ENCODE results near the gene METTL5. TPM values are rescaled to one million over a fixed set of nuclear protein-coding genes. Genes with fewer than 3 reads are reported as not detected.

Gene METTL5
- total RNA-seq, 1 donor from 2014 or later, result 48.3 TPM

DNA sequence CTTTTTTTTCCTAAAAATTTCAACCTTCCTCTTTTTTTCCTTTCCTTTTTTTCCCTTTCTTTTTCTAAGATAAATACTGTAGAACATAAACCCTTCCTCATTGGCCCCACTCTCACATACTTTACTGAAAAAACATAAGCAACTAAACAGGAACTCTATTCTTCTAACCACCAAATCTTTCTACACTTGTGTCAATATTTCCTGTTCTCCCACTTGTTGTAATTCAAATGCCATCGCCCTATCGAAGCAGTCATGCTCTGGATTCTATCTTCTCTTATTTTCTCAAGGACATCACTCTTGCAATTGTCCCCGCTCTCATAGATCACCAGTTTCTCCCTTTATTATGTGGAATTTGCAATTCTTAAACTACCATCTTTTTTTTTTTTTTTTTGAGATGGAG lies 46.3 kb downstream of the METTL5 start:
- Mint-ChIP-seq H3K27me3 (peaks cover 4% of the 10 kb centered on the region), H3K4me1 (no peaks in the 10 kb centered on the region), H3K36me3 (ENCODE audit: low read depth) (no peaks in the 10 kb centered on the region), H3K4me3 (no peak overlapping the region), H3K9me3 (no peaks in the 10 kb centered on the region), H3K27ac (no peak overlapping the region)
- TF ChIP-seq, protein P1, sequence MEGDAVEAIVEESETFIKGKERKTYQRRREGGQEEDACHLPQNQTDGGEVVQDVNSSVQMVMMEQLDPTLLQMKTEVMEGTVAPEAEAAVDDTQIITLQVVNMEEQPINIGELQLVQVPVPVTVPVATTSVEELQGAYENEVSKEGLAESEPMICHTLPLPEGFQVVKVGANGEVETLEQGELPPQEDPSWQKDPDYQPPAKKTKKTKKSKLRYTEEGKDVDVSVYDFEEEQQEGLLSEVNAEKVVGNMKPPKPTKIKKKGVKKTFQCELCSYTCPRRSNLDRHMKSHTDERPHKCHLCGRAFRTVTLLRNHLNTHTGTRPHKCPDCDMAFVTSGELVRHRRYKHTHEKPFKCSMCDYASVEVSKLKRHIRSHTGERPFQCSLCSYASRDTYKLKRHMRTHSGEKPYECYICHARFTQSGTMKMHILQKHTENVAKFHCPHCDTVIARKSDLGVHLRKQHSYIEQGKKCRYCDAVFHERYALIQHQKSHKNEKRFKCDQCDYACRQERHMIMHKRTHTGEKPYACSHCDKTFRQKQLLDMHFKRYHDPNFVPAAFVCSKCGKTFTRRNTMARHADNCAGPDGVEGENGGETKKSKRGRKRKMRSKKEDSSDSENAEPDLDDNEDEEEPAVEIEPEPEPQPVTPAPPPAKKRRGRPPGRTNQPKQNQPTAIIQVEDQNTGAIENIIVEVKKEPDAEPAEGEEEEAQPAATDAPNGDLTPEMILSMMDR (IDR thresholded peaks at IDR 0.05), result no peak
- intact Hi-C loops (cut with micrococcal nuclease), result no loop called here
- ChIA-PET CTCF (no interaction called here), POLR2A (no interaction called here)
- DNase-seq, result no peak
- no peak for ATAC-seq (ENCODE audit: low read depth)

DNA sequence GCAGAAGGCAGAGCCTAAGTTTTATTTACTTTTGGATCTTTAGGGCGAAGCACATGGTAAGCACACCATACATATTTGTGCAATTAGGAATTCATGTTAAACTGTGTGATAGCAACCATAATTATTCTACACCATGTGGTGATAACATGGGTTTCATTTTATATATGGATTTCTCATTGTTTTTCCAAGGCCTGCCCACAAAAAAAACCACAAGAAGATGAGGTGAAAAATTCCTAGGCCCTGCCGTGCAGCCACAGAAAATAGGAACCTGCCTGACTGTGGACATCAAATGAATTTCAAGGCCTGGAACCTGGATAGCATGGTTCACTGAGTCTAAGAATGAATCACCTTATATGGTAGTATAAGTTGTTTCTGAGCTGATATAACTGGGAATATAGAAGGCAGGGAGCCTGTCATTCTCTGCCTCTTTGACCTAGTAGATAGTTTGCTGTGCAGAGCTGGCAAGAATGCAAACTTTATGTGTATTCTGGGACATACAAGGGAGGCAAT lies 48.4 kb downstream of the METTL5 start:
- Mint-ChIP-seq H3K4me3 (no peak overlapping the region), H3K9me3 (no peaks in the 10 kb centered on the region), H3K27me3 (no peaks in the 10 kb centered on the region), H3K4me1 (no peaks in the 10 kb centered on the region), H3K27ac (no peak overlapping the region), H3K36me3 (ENCODE audit: low read depth) (no peaks in the 10 kb centered on the region)
- TF ChIP-seq, protein P1 (IDR thresholded peaks at IDR 0.05), result no peak
- ChIA-PET CTCF (no interaction called here), POLR2A (no interaction called here)
- no peak for ATAC-seq (ENCODE audit: low read depth)
- no peak for DNase-seq
- intact Hi-C loops (cut with micrococcal nuclease), result no loop called here

DNA sequence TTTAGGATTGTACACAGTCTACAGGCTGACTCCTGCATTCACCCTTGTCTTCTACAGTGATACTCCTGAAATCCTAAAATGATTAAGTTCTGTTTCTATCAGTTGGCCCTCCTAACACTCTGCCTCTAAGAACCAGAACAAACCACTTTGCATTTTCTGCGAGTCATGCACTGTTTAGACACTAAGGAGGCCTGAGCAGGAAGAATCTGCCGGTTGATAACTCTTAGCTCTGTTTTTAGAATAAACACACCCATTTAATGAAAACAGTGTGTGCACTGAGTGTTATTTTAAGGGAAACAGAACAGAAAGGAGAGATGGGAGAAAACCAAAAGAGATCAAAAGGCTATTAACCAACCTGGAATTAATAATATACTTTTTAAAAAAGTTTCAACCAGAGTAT lies 48.9 kb downstream of the METTL5 start:
- CTCF ChIA-PET, result interaction anchor here (0.9 kb wide), 1 partner anchor 10 kb away, joined by 3 read pairs; no protein-coding TSS in a partner anchor
- intact Hi-C loops (cut with micrococcal nuclease), result no loop called here
- POLR2A ChIA-PET, result no interaction called here
- TF ChIP-seq, protein P1 (IDR thresholded peaks at IDR 0.05), result no peak
- Mint-ChIP-seq H3K36me3 (ENCODE audit: low read depth) (no peaks in the 10 kb centered on the region), H3K4me3 (no peak overlapping the region), H3K27me3 (no peaks in the 10 kb centered on the region), H3K27ac (no peak overlapping the region), H3K4me1 (no peaks in the 10 kb centered on the region), H3K9me3 (no peaks in the 10 kb centered on the region)
- DNase-seq (no peak), ATAC-seq (ENCODE audit: low read depth) (no peak)

DNA sequence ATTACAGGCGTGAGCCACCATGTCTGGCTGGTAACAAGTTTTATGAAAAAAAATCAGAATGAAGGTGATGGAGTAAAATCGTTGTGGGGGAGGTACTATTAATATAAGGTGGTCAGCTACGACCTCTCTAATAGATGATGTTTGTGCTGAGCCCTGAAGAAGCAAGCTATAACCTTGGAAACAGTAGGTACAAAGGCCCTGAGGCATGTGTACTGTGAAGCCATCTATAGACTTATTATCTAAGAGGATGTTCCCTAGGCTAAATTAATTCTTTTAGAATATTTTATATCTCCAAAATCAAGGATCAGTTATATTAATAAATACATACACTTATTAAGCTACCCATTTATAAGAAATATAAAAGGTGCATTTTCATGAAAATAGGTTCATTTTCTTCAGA lies 49.4 kb downstream of the METTL5 start:
- H3K4me3 Mint-ChIP-seq, result no peak overlapping the region
- H3K27ac Mint-ChIP-seq, result no peak overlapping the region
- ATAC-seq (ENCODE audit: low read depth) (no peak), DNase-seq (no peak)
- POLR2A ChIA-PET, result no interaction called here
- CTCF ChIA-PET, result interaction anchor here (0.9 kb wide), 1 partner anchor 10 kb away, joined by 3 read pairs; no protein-coding TSS in a partner anchor
- H3K4me1 Mint-ChIP-seq, result no peaks in the 10 kb centered on the region
- no peaks in the 10 kb centered on the region for H3K27me3 Mint-ChIP-seq
- no peaks in the 10 kb centered on the region for H3K36me3 Mint-ChIP-seq (ENCODE audit: low read depth)
- no peaks in the 10 kb centered on the region for H3K9me3 Mint-ChIP-seq
- intact Hi-C loops (cut with micrococcal nuclease), result no loop called here
- TF ChIP-seq, protein P1 (IDR thresholded peaks at IDR 0.05), result no peak

DNA sequence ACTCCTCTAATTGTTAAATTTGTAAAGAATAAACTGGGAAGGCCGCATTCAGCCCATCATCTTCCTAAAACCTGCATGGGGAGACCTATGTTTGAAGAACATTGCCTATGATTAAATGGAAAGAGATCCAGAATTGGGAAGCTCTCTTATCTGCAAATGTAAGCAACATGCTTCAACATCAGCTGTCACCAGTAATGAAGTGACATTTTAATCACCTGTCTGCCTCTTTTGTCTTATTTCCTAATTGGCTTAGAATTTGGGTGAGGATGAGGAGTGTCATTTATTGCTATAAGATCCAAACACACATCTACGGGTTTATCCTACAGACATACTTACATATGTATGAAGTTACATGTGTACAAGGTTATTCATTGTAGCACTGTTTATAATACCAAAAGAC lies 52.1 kb downstream of the METTL5 start:
- POLR2A ChIA-PET, result no interaction called here

More for the DNA sequence above, 52.1 kb downstream of the METTL5 start:
- Mint-ChIP-seq H3K36me3 (ENCODE audit: low read depth) (no peaks in the 10 kb centered on the region), H3K4me3 (no peak overlapping the region), H3K9me3 (no peaks in the 10 kb centered on the region), H3K27ac (no peak overlapping the region), H3K4me1 (peaks cover 7% of the 10 kb centered on the region), H3K27me3 (peaks cover 9% of the 10 kb centered on the region)
- DNase-seq, result no peak
- CTCF ChIA-PET, result no interaction called here
- TF ChIP-seq, protein P1 (IDR thresholded peaks at IDR 0.05), result no peak
- no peak for ATAC-seq (ENCODE audit: low read depth)
- intact Hi-C loops (cut with micrococcal nuclease), result no loop called here

All from activated B cell treated with CpG ODN at 0.5 μM for 24 hours (primary cell).